ENCODE data around the gene RUFY2.

The RUFY2 gene

GRCh38 chr10:68302503-68302823 is 104.6 kb downstream of the RUFY2 start:
- Histone ChIP-seq H3K4me3 (ENCODE audit: low read depth, low read length, poor library complexity, severe bottlenecking) (no peak overlapping the region), H3K9me2 (ENCODE audit: low read depth, low read length) (no peaks in the 10 kb centered on the region), H2AFZ (ENCODE audit: low read length) (no peak overlapping the region), H3K9ac (ENCODE audit: low read length) (peak overlapping the region; percentile 65; the same call in 1 of the 2 replicates), H3K27me3 (ENCODE audit: insufficient read depth, low read length) (no peaks in the 10 kb centered on the region), H3F3A (ENCODE audit: insufficient read depth, low read length) (peaks cover 9% of the 10 kb centered on the region; the same call in 1 of the 2 replicates), H3K27ac (ENCODE audit: low read depth, low read length, poor library complexity, severe bottlenecking) (peak overlapping the region; percentile 99), H3K9me3 (ENCODE audit: low read length) (no peaks in the 10 kb centered on the region), H3K4me2 (ENCODE audit: low read length) (peak overlapping the region; percentile 59), H3K79me2 (ENCODE audit: insufficient read depth, low read length) (no peaks in the 10 kb centered on the region), H3K4me1 (ENCODE audit: insufficient read depth, low read length, severe bottlenecking) (peaks cover 52% of the 10 kb centered on the region), H4K20me1 (ENCODE audit: insufficient read depth, low read length) (no peaks in the 10 kb centered on the region), H3K36me3 (ENCODE audit: insufficient read depth, low read length) (no peaks in the 10 kb centered on the region)
- TF ChIP-seq EZH2 (IDR thresholded peaks at IDR 0.05; ENCODE audit: borderline replicate concordance, low read length) = no peak
- no peak for TF ChIP-seq CTCF (IDR thresholded peaks at IDR 0.05; ENCODE audit: low read length)

- H3K27me3 ChIP-seq (ENCODE audit: insufficient read depth, low read length) = no peaks in the 10 kb centered on the region
- H3K9ac ChIP-seq (ENCODE audit: low read length) = peak overlapping the region; percentile 65
- no peak overlapping the region for H2AFZ ChIP-seq (ENCODE audit: low read length)
- H3K79me2 ChIP-seq (ENCODE audit: insufficient read depth, low read length) = no peaks in the 10 kb centered on the region
- H3K9me3 ChIP-seq (ENCODE audit: low read length) = no peaks in the 10 kb centered on the region
- peak overlapping the region; percentile 99 for H3K27ac ChIP-seq (ENCODE audit: low read depth, low read length, poor library complexity, severe bottlenecking)
- no peaks in the 10 kb centered on the region for H3K36me3 ChIP-seq (ENCODE audit: insufficient read depth, low read length)
- no peaks in the 10 kb centered on the region for H4K20me1 ChIP-seq (ENCODE audit: insufficient read depth, low read length)
- H3K4me2 ChIP-seq (ENCODE audit: low read length) = peak overlapping the region; percentile 59
- H3K4me3 ChIP-seq (ENCODE audit: low read depth, low read length, poor library complexity, severe bottlenecking) = peak overlapping the region; percentile 18
- peaks cover 58% of the 10 kb centered on the region for H3K4me1 ChIP-seq (ENCODE audit: insufficient read depth, low read length, severe bottlenecking)
- H3F3A ChIP-seq (ENCODE audit: insufficient read depth, low read length) = peaks cover 9% of the 10 kb centered on the region; the same call in 1 of the 2 replicates
- H3K9me2 ChIP-seq (ENCODE audit: low read depth, low read length) = no peaks in the 10 kb centered on the region
- TF ChIP-seq EZH2 (IDR thresholded peaks at IDR 0.05; ENCODE audit: borderline replicate concordance, low read length) = no peak
- TF ChIP-seq CTCF (IDR thresholded peaks at IDR 0.05; ENCODE audit: low read length) = peak; percentile 85
Observed at GRCh38 chr10:68301790-68302502, 105.1 kb downstream of the RUFY2 start.

GRCh38 chr10:68301301-68301700 is 105.8 kb downstream of the RUFY2 start:
- H3K4me1 ChIP-seq (ENCODE audit: insufficient read depth, low read length, severe bottlenecking) = peaks cover 59% of the 10 kb centered on the region

More at GRCh38 chr10:68301301-68301700, 105.8 kb downstream of the RUFY2 start:
- peaks cover 9% of the 10 kb centered on the region; the same call in 1 of the 2 replicates for H3F3A ChIP-seq (ENCODE audit: insufficient read depth, low read length)
- H3K27ac ChIP-seq (ENCODE audit: low read depth, low read length, poor library complexity, severe bottlenecking) = peak overlapping the region; percentile 99
- H3K4me2 ChIP-seq (ENCODE audit: low read length) = peak overlapping the region; percentile 59
- peak overlapping the region; percentile 65 for H3K9ac ChIP-seq (ENCODE audit: low read length)
- peak overlapping the region; percentile 13 for H3K4me3 ChIP-seq (ENCODE audit: low read depth, low read length, poor library complexity, severe bottlenecking)
- no peak for TF ChIP-seq EZH2 (IDR thresholded peaks at IDR 0.05; ENCODE audit: borderline replicate concordance, low read length)
- TF ChIP-seq CTCF (IDR thresholded peaks at IDR 0.05; ENCODE audit: low read length) = no peak
- H3K9me2 ChIP-seq (ENCODE audit: low read depth, low read length) = no peaks in the 10 kb centered on the region
- H3K9me3 ChIP-seq (ENCODE audit: low read length) = no peaks in the 10 kb centered on the region
- no peaks in the 10 kb centered on the region for H3K36me3 ChIP-seq (ENCODE audit: insufficient read depth, low read length)
- H4K20me1 ChIP-seq (ENCODE audit: insufficient read depth, low read length) = no peaks in the 10 kb centered on the region
- no peaks in the 10 kb centered on the region for H3K79me2 ChIP-seq (ENCODE audit: insufficient read depth, low read length)
- H2AFZ ChIP-seq (ENCODE audit: low read length) = no peak overlapping the region
- H3K27me3 ChIP-seq (ENCODE audit: insufficient read depth, low read length) = no peaks in the 10 kb centered on the region

Data from OCI-LY1 (cell line).